Measurements from ENCODE around the gene ATXN8OS. TPM values are rescaled to one million over a fixed set of nuclear protein-coding genes. Genes with fewer than 3 reads are reported as not detected.

ATXN8OS gene
- polyA plus RNA-seq, 1 of the 3 experiments (the other 2 are of a cell fraction): not detected

GRCh38 chr13:70088926-70089325 is 18.7 kb upstream of the ATXN8OS start:
- Histone ChIP-seq H3K4me1 (ENCODE audit: control insufficient read depth in 1 of 2, insufficient read depth in 2 of 2, low read depth in 1 of 2, low read length in 1 of 2) (no peaks in the 10 kb centered on the region), H3K9ac (no peak overlapping the region), H4K20me1 (ENCODE audit: insufficient read depth) (no peaks in the 10 kb centered on the region), H3K4me2 (no peak overlapping the region), H3K9me2 (no peaks in the 10 kb centered on the region), H3K9me3 (no peaks in the 10 kb centered on the region), H2AFZ (ENCODE audit: low read depth) (no peak overlapping the region), H3K27me3 (ENCODE audit: insufficient read depth) (no peaks in the 10 kb centered on the region), H3F3A (replicated peaks; ENCODE audit: insufficient read depth) (no peaks in the 10 kb centered on the region), H3K4me3 (ENCODE audit: low read depth in 2 of 2, low read length in 1 of 2) (no peak overlapping the region), H3K36me3 (replicated peaks in 1 of 2; ENCODE audit: control insufficient read depth in 1 of 2, insufficient read depth in 2 of 2, low read length in 1 of 2) (no peaks in the 10 kb centered on the region), H3K27ac (ENCODE audit: low read depth in 2 of 2, low read length in 1 of 2) (no peak overlapping the region), H3K79me2 (ENCODE audit: insufficient read depth) (no peaks in the 10 kb centered on the region)
- POLR2A ChIA-PET: no interaction called here
- TF ChIP-seq CHD2 (IDR thresholded peaks at IDR 0.05; ENCODE audit: low read length, partially characterized antibody): no peak
- DNase-seq: no peak
- 53% methylated on average over 2 of the region's 2 CpGs for WGBS (ENCODE audit: low lambda C conversion rate)
- CTCF ChIA-PET: interaction anchor here (5.1 kb wide), 1 partner anchor 10 kb away, joined by 26 read pairs; no protein-coding TSS in a partner anchor

GRCh38 chr13:70090036-70090723 is 17.4 kb upstream of the ATXN8OS start:
- TF ChIP-seq RAD21 (IDR thresholded peaks at IDR 0.05; ENCODE audit: low read length) (no peak), MEF2A (IDR thresholded peaks at IDR 0.05; ENCODE audit: borderline replicate concordance, low read depth) (no peak), MAX (IDR thresholded peaks at IDR 0.05; ENCODE audit: low read depth) (no peak), SMC3 (IDR thresholded peaks at IDR 0.05; ENCODE audit: low read depth, low read length) (no peak), REST (IDR thresholded peaks at IDR 0.05; ENCODE audit: low read depth, low read length) (no peak), GATA2 (CRISPR knock-in tag; IDR thresholded peaks at IDR 0.05) (no peak), USF2 (IDR thresholded peaks at IDR 0.05; ENCODE audit: borderline replicate concordance, low read depth, low read length) (no peak), TEAD4 (IDR thresholded peaks at IDR 0.05; ENCODE audit: borderline replicate concordance, insufficient read depth) (no peak), USF1 (IDR thresholded peaks at IDR 0.05; ENCODE audit: borderline replicate concordance, low read depth) (no peak)
- no peak overlapping the region for H3K4me3 ChIP-seq (ENCODE audit: low read depth in 2 of 2, low read length in 1 of 2)
- no peaks in the 10 kb centered on the region for H3K79me2 ChIP-seq (ENCODE audit: insufficient read depth)
- no peaks in the 10 kb centered on the region for H3K4me1 ChIP-seq (ENCODE audit: control insufficient read depth in 1 of 2, insufficient read depth in 2 of 2, low read depth in 1 of 2, low read length in 1 of 2)
- POLR2A ChIA-PET: no interaction called here
- CTCF ChIA-PET: interaction anchor here (1.2 to 5.1 kb wide), 2 partner anchors 9 to 221 kb away, joined by 3 to 26 read pairs; no protein-coding TSS in a partner anchor
- no peak overlapping the region for H3K27ac ChIP-seq (ENCODE audit: low read depth in 2 of 2, low read length in 1 of 2)
- H3F3A ChIP-seq (replicated peaks; ENCODE audit: insufficient read depth): no peaks in the 10 kb centered on the region
- no peaks in the 10 kb centered on the region for H3K27me3 ChIP-seq (ENCODE audit: insufficient read depth)
- H3K9me2 ChIP-seq: no peaks in the 10 kb centered on the region
- no peak overlapping the region for H3K9ac ChIP-seq
- H3K4me2 ChIP-seq: no peak overlapping the region
- H3K9me3 ChIP-seq: no peaks in the 10 kb centered on the region
- no peak for DNase-seq
- 38% methylated on average over 2 of the region's 2 CpGs for WGBS (ENCODE audit: low lambda C conversion rate)
- H2AFZ ChIP-seq (ENCODE audit: low read depth): no peak overlapping the region
- H3K36me3 ChIP-seq (replicated peaks in 1 of 2; ENCODE audit: control insufficient read depth in 1 of 2, insufficient read depth in 2 of 2, low read length in 1 of 2): no peaks in the 10 kb centered on the region
- no peaks in the 10 kb centered on the region for H4K20me1 ChIP-seq (ENCODE audit: insufficient read depth)
